ENCODE results near the gene KDM4C.
A peak's percentile ranks its signal among the peaks of the same experiment; 100 is the strongest.

KDM4C gene

DNA sequence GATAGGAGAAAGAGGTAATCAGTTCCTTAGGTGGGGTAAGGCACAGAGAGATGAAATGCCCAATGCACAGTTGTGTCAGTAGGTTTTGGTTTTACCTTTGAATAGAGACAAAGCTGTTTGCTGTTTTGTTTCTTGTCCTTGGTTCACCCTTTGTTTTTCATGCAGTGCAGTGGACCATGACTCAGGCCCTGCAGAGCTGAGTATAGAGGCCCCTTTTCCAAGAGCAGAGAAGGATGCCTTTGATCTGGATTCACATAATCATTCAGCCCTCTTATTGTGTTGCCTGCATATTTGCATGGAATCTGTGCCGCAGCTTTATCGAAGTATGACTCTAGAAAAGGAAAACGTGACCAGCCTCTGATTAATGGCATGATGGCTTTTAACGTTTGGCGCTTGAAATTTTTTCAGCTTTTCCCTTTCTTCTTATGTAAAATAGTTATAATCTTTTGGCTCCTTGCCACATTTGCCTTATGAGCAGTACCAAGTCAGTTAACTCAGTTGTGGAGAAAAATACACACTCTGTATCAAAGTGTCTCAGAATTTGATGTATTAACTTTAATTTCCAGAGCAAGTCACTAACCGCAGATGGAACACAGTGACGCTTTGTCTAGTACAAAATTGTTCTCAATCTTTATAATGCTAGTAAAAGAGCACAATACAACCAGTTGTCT, 197.6 kb downstream of the KDM4C start:
- Mint-ChIP-seq H3K36me3 (peaks cover 14% of the 10 kb centered on the region), H3K4me1 (peaks cover 32% of the 10 kb centered on the region), H3K9me3 (no peaks in the 10 kb centered on the region), H3K27me3 (no peaks in the 10 kb centered on the region), H3K27ac (peak overlapping the region; percentile 37), H3K4me3 (no peak overlapping the region)
- ATAC-seq: no peak

DNA sequence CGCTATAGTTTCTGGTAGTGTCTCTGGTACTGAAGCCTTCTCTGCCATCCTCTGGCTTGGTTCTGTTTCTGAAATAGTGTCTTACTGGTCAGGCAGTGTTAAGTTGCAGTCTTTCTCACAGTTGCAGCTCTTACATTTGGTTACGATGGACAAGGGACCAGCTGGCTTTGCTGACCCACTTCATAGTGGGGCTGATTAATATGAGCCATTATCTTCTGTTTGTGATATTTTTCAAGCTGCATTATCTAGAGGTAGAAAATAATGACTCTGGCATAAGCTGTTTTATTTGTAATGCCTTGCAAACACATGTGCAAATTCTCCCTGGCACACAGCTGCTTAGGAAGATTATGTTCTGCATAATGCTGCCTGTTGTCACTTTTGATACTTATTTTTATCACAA, 199.1 kb downstream of the KDM4C start:
- Mint-ChIP-seq H3K4me1 (peaks cover 30% of the 10 kb centered on the region), H3K27me3 (no peaks in the 10 kb centered on the region), H3K27ac (no peak overlapping the region), H3K4me3 (no peak overlapping the region), H3K9me3 (no peaks in the 10 kb centered on the region), H3K36me3 (peaks cover 18% of the 10 kb centered on the region)
- no peak for ATAC-seq

DNA sequence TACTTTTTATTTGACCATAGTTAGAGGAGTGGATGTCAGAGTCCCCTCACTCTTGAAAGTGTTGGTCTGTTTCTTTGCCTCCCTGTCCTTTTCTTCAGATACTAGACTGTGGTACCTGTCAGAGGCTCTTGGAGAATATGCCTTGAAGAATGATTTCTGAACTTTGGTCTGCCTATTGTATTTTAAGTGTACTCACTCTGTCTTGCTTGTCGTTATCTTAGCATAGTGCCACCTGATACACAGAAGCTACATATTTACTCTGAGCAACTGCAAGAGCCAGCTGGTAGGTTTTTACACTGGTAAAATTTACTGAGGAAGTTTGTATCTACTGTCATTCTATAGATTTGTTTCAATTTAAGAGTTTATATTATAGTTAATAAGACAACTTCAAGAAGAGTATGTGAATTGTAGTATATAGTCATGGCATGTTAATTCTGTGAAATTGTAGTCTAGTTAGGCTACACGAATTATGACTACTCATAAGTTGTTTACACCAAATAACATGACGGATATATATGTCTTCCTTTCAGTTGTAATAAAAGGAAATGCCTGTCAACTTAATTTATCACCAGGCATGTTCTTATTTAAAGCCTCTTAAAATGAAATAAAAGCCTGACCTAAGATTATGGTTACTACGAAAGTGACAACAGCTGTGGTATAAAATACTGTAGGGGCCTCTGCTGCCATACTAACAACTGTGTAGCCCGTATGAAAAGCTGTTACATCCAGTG, 201.7 kb downstream of the KDM4C start:
- Mint-ChIP-seq H3K36me3 (peaks cover 20% of the 10 kb centered on the region), H3K27ac (no peak overlapping the region), H3K4me3 (no peak overlapping the region), H3K9me3 (no peaks in the 10 kb centered on the region), H3K4me1 (peaks cover 15% of the 10 kb centered on the region), H3K27me3 (no peaks in the 10 kb centered on the region)
- no peak for ATAC-seq

GRCh38 chr9:6960777-6961176, 203.0 kb downstream of the KDM4C start:
- H3K27ac Mint-ChIP-seq: no peak overlapping the region
- no peaks in the 10 kb centered on the region for H3K27me3 Mint-ChIP-seq

DNA sequence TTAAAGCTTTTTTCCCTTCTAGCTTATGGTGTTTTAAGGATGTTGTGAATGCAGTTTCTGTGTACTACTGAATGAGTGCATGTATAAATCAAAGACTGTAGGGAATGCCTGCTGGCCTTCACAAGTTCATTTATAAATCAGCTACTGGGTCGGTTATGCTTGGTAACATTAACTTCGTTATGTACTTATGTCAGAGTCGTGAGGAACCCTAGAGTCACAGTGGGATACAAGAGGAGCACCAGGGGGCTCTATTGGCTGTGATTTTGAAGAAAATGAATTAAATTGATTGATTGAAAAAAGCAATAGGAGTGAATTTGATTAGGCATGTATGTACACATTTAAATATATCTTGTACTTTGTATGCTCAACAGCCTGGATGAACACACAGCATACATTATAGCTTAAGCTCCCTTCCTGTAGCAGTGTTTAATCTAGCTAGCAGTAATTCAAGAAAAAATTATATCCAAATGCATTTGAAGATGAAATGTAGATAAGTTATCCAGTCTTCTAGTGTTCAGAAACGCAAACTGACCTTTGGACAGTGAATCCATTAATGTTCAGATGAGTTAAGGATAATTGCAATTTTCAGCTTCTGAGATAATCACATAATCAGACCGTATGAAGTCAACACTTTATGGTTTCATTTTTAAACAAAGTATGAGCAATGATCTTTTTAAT, 204.2 kb downstream of the KDM4C start:
- H3K4me3 Mint-ChIP-seq: no peak overlapping the region
- peaks cover 20% of the 10 kb centered on the region for H3K36me3 Mint-ChIP-seq
- peaks cover 8% of the 10 kb centered on the region for H3K4me1 Mint-ChIP-seq
- no peaks in the 10 kb centered on the region for H3K9me3 Mint-ChIP-seq
- no peak overlapping the region for H3K27ac Mint-ChIP-seq
- no peaks in the 10 kb centered on the region for H3K27me3 Mint-ChIP-seq
- no peak for ATAC-seq

More at GRCh38 chr9:6960777-6961176, 203.0 kb downstream of the KDM4C start:
- H3K36me3 Mint-ChIP-seq: peaks cover 20% of the 10 kb centered on the region
- H3K4me3 Mint-ChIP-seq: no peak overlapping the region
- H3K9me3 Mint-ChIP-seq: no peaks in the 10 kb centered on the region
- H3K4me1 Mint-ChIP-seq: peaks cover 8% of the 10 kb centered on the region
- ATAC-seq: no peak

DNA sequence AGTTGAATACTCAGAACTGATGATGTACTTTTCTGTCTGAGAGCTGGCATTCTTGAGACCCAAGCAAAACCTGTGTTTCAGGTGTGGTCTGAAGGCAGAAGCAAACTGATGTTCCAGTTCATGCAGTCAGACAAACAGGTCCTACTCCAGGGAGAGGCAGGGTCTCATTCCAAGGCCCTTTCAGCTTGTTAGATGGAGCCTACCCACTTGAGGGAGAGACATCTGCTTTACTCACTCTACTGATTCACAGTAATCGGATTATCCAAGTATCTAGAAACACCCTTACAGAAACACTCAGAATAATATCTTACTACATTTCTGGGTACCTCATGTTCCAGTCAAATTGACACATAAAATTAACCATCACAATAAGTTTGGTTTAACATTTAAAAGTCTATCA, 207.8 kb downstream of the KDM4C start:
- Mint-ChIP-seq H3K9me3 (no peaks in the 10 kb centered on the region), H3K4me3 (no peak overlapping the region), H3K27ac (no peak overlapping the region), H3K4me1 (peaks cover 2% of the 10 kb centered on the region), H3K27me3 (no peaks in the 10 kb centered on the region), H3K36me3 (peaks cover 15% of the 10 kb centered on the region)
- no peak for ATAC-seq

DNA sequence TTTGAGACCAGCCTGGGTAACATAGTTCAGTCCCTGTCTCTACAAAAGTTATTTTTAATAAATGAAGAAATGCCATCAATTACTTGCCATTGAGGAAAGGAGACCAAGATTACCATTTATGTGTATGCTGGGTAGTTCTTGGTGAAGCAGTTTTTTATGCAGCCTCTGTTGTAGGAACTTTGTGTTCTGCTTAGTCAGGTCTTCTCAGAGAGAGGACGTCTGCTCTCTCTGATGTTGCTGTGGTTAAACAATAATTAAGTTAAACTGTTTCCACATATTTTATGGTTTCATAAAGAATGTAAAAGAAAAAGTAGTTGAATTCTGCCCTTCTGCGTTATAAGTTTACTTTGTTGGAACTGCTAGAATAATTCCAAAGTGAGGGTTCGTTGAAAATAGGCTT, 210.5 kb downstream of the KDM4C start:
- no peak for ATAC-seq
- Mint-ChIP-seq H3K4me1 (peaks cover 6% of the 10 kb centered on the region), H3K4me3 (no peak overlapping the region), H3K9me3 (no peaks in the 10 kb centered on the region), H3K27ac (no peak overlapping the region), H3K27me3 (no peaks in the 10 kb centered on the region), H3K36me3 (peaks cover 5% of the 10 kb centered on the region)

- Mint-ChIP-seq H3K27ac (no peak overlapping the region), H3K27me3 (no peaks in the 10 kb centered on the region)
- ATAC-seq: no peak
Measured at GRCh38 chr9:6969805-6970204, 212.0 kb downstream of the KDM4C start.

GRCh38 chr9:6973089-6973488, 215.3 kb downstream of the KDM4C start:
- no peaks in the 10 kb centered on the region for H3K27me3 Mint-ChIP-seq
- H3K4me3 Mint-ChIP-seq: no peak overlapping the region
- peaks cover 14% of the 10 kb centered on the region for H3K36me3 Mint-ChIP-seq
- H3K27ac Mint-ChIP-seq: peak overlapping the region; percentile 66
- no peak for ATAC-seq
- peaks cover 28% of the 10 kb centered on the region for H3K4me1 Mint-ChIP-seq
- H3K9me3 Mint-ChIP-seq: no peaks in the 10 kb centered on the region

More at GRCh38 chr9:6969805-6970204, 212.0 kb downstream of the KDM4C start:
- no peak overlapping the region for H3K4me3 Mint-ChIP-seq
- no peaks in the 10 kb centered on the region for H3K9me3 Mint-ChIP-seq
- H3K36me3 Mint-ChIP-seq: peaks cover 4% of the 10 kb centered on the region
- H3K4me1 Mint-ChIP-seq: peaks cover 22% of the 10 kb centered on the region

DNA sequence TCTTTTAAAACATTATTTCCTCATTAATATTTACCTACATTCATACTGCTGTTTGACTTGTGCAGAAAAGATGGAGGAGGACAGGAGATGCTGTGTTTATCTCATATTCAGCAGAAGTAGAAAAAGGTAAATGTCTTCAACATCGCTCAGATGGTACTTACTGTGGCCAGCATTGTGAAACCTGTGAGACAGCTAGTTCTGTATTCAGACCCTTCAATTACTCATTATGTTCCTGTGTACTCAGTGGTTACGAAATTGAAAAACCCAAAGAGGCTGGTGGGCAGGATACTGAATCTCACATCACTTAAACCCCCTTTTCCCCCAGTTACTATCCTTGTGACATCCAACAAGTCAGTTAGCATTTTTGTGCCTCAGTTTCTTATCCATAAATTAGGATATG, 216.0 kb downstream of the KDM4C start:
- peak; percentile 88 for ATAC-seq
- Mint-ChIP-seq H3K4me3 (no peak overlapping the region), H3K27ac (peak overlapping the region; percentile 66), H3K9me3 (no peaks in the 10 kb centered on the region), H3K27me3 (no peaks in the 10 kb centered on the region), H3K36me3 (peaks cover 20% of the 10 kb centered on the region), H3K4me1 (peaks cover 28% of the 10 kb centered on the region)

DNA sequence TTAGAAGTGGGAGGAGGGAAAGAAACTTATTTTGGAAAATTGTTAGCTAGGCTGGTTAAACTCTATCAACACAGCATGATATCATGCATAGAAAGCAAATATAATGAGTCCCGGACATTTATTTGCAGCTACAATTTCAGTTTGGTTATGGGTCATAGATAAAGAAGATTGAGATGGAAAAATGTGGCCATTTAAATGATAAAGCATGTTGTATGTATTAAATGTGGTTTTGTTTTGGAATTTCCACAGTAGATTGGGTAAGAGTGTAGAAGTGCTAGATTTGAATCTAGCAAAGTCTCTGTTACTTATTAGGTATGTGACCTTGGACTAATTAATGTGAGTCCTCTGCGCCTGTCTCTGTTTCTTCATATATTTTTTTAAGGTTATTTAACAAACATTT, 217.4 kb downstream of the KDM4C start:
- no peak for ATAC-seq
- H3K4me1 Mint-ChIP-seq: peaks cover 28% of the 10 kb centered on the region
- no peaks in the 10 kb centered on the region for H3K9me3 Mint-ChIP-seq
- H3K27me3 Mint-ChIP-seq: no peaks in the 10 kb centered on the region
- H3K36me3 Mint-ChIP-seq: peaks cover 31% of the 10 kb centered on the region
- H3K4me3 Mint-ChIP-seq: no peak overlapping the region
- no peak overlapping the region for H3K27ac Mint-ChIP-seq

- no peak overlapping the region for H3K4me3 Mint-ChIP-seq
- H3K9me3 Mint-ChIP-seq: no peaks in the 10 kb centered on the region
- ATAC-seq: no peak
- H3K36me3 Mint-ChIP-seq: peaks cover 45% of the 10 kb centered on the region
- H3K27ac Mint-ChIP-seq: no peak overlapping the region
- H3K27me3 Mint-ChIP-seq: no peaks in the 10 kb centered on the region
- H3K4me1 Mint-ChIP-seq: peaks cover 26% of the 10 kb centered on the region
Measured at GRCh38 chr9:6977761-6978160, 220.0 kb downstream of the KDM4C start.

- Mint-ChIP-seq H3K4me1 (peaks cover 18% of the 10 kb centered on the region), H3K27me3 (no peaks in the 10 kb centered on the region), H3K9me3 (no peaks in the 10 kb centered on the region), H3K27ac (no peak overlapping the region), H3K36me3 (peaks cover 49% of the 10 kb centered on the region), H3K4me3 (no peak overlapping the region)
- no peak for ATAC-seq
Measured at GRCh38 chr9:6978591-6978990, 220.8 kb downstream of the KDM4C start.

DNA sequence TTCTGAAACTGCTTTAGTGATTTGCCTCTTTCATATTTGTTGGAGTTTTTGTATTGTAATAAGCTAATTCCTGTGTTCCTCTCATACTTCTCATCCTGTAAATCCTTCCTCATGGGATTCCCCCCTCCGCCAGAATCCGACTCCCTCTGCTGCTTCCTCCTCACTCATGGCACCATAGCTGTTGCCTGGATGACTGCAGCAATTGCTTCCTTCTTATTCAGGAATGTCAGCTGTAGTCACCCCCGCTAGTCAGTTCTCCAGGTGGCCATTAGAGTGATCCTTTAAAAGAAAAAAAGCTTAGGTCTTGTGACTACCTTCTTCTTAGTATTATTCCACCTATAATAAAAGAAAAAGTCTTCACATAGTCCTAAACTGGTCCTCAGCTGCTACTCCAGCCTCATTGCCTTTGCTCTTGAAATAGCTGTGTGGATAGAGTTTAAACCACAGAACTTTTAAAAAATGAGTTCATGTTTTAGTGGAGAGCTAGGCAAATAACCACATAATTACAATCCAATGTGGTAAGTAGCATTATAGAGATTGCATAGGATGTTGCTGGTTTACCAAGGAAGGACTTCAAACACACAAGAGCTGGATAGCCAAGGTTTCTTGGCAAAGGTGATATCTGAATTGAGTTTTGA, 227.3 kb downstream of the KDM4C start:
- no peak overlapping the region for H3K27ac Mint-ChIP-seq
- H3K4me1 Mint-ChIP-seq: no peaks in the 10 kb centered on the region
- H3K27me3 Mint-ChIP-seq: no peaks in the 10 kb centered on the region
- H3K9me3 Mint-ChIP-seq: no peaks in the 10 kb centered on the region
- no peak for ATAC-seq
- H3K36me3 Mint-ChIP-seq: peaks cover 69% of the 10 kb centered on the region
- H3K4me3 Mint-ChIP-seq: no peak overlapping the region

DNA sequence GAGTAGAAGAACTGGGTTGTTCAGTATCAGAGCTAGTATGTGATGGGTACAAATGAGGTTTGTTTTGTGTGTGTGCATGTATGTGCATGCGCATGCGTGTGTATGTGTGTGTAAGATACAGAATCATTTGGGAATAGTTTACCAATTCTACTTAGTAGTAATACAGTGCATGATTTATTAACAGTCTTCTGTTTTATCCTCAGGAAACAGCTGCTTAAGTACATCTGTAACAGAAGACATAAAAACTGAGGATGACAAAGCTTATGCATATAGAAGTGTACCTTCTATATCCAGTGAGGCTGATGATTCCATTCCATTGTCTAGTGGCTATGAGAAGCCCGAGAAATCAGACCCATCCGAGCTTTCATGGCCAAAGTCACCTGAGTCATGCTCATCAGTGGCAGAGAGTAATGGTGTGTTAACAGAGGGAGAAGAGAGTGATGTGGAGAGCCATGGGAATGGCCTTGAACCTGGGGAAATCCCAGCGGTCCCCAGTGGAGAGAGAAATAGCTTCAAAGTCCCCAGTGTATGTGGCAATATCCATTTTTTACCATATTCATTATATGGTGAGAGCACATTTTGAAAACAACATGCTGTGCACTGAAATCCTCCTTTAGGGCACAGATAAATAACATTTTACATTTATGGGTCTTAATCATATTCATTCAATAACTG, 228.5 kb downstream of the KDM4C start:
- no peak for ATAC-seq
- Mint-ChIP-seq H3K36me3 (peaks cover 70% of the 10 kb centered on the region), H3K4me1 (no peaks in the 10 kb centered on the region), H3K9me3 (no peaks in the 10 kb centered on the region), H3K27ac (no peak overlapping the region), H3K27me3 (no peaks in the 10 kb centered on the region), H3K4me3 (no peak overlapping the region)

Data from stimulated activated memory B cell treated with anti-CD40 and anti-IgM and Interleukin-4, amounts not matched to agents 10 μg/mL and 1 μg/mL and 100 μg/mL, for 72 hours (primary cell).